ENCODE measurements around the gene MRGPRF.
A peak's percentile ranks its signal among the peaks of the same experiment; 100 is the strongest.

Gene MRGPRF

GRCh38 chr11:69055598-69056516 lies 42.8 kb upstream of the MRGPRF start:
- Histone ChIP-seq H3K36me3 (ENCODE audit: insufficient read depth, low read length) (peaks cover 3% of the 10 kb centered on the region; the same call in 1 of the 2 replicates), H3K9me3 (ENCODE audit: insufficient read depth, low read depth, low read length) (no peaks in the 10 kb centered on the region), H3K4me3 (ENCODE audit: low read length, poor library complexity, severe bottlenecking) (peak overlapping the region; percentile 52), H3K4me1 (ENCODE audit: insufficient read depth, low read length, poor library complexity, severe bottlenecking) (peaks cover 55% of the 10 kb centered on the region), H3K4me2 (ENCODE audit: low read depth, low read length, poor library complexity, severe bottlenecking) (peak overlapping the region; percentile 66), H3K27me3 (ENCODE audit: insufficient read depth, low read length, poor library complexity, severe bottlenecking) (no peaks in the 10 kb centered on the region), H3K9ac (ENCODE audit: low read depth, low read length, poor library complexity, severe bottlenecking) (peak overlapping the region; percentile 53), H3F3A (ENCODE audit: low read depth) (no peaks in the 10 kb centered on the region), H4K20me1 (ENCODE audit: insufficient read depth, low read length, poor library complexity, severe bottlenecking) (peaks cover 25% of the 10 kb centered on the region), H2AFZ (ENCODE audit: low read length) (no peak overlapping the region), H3K9me2 (replicated peaks; ENCODE audit: low read depth, low read length) (no peaks in the 10 kb centered on the region), H3K79me2 (ENCODE audit: insufficient read depth, low read length) (peaks cover 64% of the 10 kb centered on the region)
- TF ChIP-seq EZH2phosphoT487 (IDR thresholded peaks at IDR 0.05; ENCODE audit: borderline replicate concordance) (no peak), CTCF (conservative IDR thresholded peaks at IDR 0.05; ENCODE audit: low read length) (no peak)

DNA sequence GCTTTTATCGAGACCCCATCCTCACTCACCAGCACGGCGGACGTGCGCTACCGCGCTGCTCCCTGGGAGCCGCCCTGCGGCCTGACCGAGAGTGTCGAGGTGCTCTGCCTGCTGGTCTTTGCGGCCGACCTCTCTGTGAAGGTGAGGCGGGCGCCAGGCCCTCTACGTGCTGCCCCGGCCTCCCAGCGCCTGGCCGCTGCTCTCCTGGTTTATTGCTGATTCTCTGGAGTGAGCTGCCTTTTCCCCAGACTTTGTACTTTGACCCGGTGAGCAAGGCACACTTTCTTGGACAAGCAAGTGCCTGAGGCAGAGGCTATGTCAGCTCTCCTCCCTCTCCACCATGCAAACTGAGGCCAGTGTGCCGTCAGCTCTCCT lies 42.2 kb upstream of the MRGPRF start:
- TF ChIP-seq EZH2phosphoT487 (IDR thresholded peaks at IDR 0.05; ENCODE audit: borderline replicate concordance) (no peak), CTCF (conservative IDR thresholded peaks at IDR 0.05; ENCODE audit: low read length) (no peak)
- Histone ChIP-seq H3F3A (ENCODE audit: low read depth) (no peaks in the 10 kb centered on the region), H2AFZ (ENCODE audit: low read length) (no peak overlapping the region), H3K4me3 (ENCODE audit: low read length, poor library complexity, severe bottlenecking) (no peak overlapping the region), H3K9me3 (ENCODE audit: insufficient read depth, low read depth, low read length) (no peaks in the 10 kb centered on the region), H4K20me1 (ENCODE audit: insufficient read depth, low read length, poor library complexity, severe bottlenecking) (peaks cover 31% of the 10 kb centered on the region), H3K9me2 (replicated peaks; ENCODE audit: low read depth, low read length) (no peaks in the 10 kb centered on the region), H3K79me2 (ENCODE audit: insufficient read depth, low read length) (peaks cover 65% of the 10 kb centered on the region), H3K4me1 (ENCODE audit: insufficient read depth, low read length, poor library complexity, severe bottlenecking) (peaks cover 60% of the 10 kb centered on the region), H3K9ac (ENCODE audit: low read depth, low read length, poor library complexity, severe bottlenecking) (peak overlapping the region; percentile 53), H3K36me3 (ENCODE audit: insufficient read depth, low read length) (peaks cover 3% of the 10 kb centered on the region; the same call in 1 of the 2 replicates), H3K27me3 (ENCODE audit: insufficient read depth, low read length, poor library complexity, severe bottlenecking) (no peaks in the 10 kb centered on the region), H3K4me2 (ENCODE audit: low read depth, low read length, poor library complexity, severe bottlenecking) (peak overlapping the region; percentile 66)

GRCh38 chr11:69054397-69055211 lies 41.6 kb upstream of the MRGPRF start:
- peaks cover 32% of the 10 kb centered on the region for H4K20me1 ChIP-seq (ENCODE audit: insufficient read depth, low read length, poor library complexity, severe bottlenecking)
- H3K36me3 ChIP-seq (ENCODE audit: insufficient read depth, low read length): peaks cover 3% of the 10 kb centered on the region; the same call in 1 of the 2 replicates
- peaks cover 66% of the 10 kb centered on the region for H3K4me1 ChIP-seq (ENCODE audit: insufficient read depth, low read length, poor library complexity, severe bottlenecking)
- peaks cover 70% of the 10 kb centered on the region for H3K79me2 ChIP-seq (ENCODE audit: insufficient read depth, low read length)
- H3K9me3 ChIP-seq (ENCODE audit: insufficient read depth, low read depth, low read length): no peaks in the 10 kb centered on the region
- H3K4me2 ChIP-seq (ENCODE audit: low read depth, low read length, poor library complexity, severe bottlenecking): no peak overlapping the region
- H3K27me3 ChIP-seq (ENCODE audit: insufficient read depth, low read length, poor library complexity, severe bottlenecking): no peaks in the 10 kb centered on the region
- peak overlapping the region; percentile 53 for H3K9ac ChIP-seq (ENCODE audit: low read depth, low read length, poor library complexity, severe bottlenecking)
- TF ChIP-seq CTCF (conservative IDR thresholded peaks at IDR 0.05; ENCODE audit: low read length): no peak
- H3K9me2 ChIP-seq (replicated peaks; ENCODE audit: low read depth, low read length): no peaks in the 10 kb centered on the region
- no peak overlapping the region for H2AFZ ChIP-seq (ENCODE audit: low read length)
- H3K4me3 ChIP-seq (ENCODE audit: low read length, poor library complexity, severe bottlenecking): no peak overlapping the region
- H3F3A ChIP-seq (ENCODE audit: low read depth): no peaks in the 10 kb centered on the region

All from Loucy (cell line).